Endometrial microvascular endothelial cells (primary cell): ENCODE data around the gene TMEM62. TPM values are rescaled to one million over a fixed set of nuclear protein-coding genes. Genes with fewer than 3 reads are reported as not detected.
"Not testable (repeated sequence)": the region's sequence is repeated elsewhere in the genome, so short reads cannot be mapped to it uniquely, and the experiment has no call there.

Experiments
- in situ Hi-C: cut with HindIII; loops from 2 replicates; pipeline ENCODE4 v1.10.0; 2017; ENCODE audit warnings: low sequenced_read_pairs, low pct_unique_long_range_greater_than_20kb; ENCODE audit errors: inconsistent ontology term
- total RNA-seq: library from RNA; depleted of rRNA; stranded (reverse); fragments of >200 nt; gene quantifications from one replicate; pipeline ENCODE4 v1.2.3, GENCODE V29; 2015; ENCODE audit errors: inconsistent ontology term

The TMEM62 gene
- total RNA-seq, 1 donor from 2014 or later, result 34.0 TPM

DNA sequence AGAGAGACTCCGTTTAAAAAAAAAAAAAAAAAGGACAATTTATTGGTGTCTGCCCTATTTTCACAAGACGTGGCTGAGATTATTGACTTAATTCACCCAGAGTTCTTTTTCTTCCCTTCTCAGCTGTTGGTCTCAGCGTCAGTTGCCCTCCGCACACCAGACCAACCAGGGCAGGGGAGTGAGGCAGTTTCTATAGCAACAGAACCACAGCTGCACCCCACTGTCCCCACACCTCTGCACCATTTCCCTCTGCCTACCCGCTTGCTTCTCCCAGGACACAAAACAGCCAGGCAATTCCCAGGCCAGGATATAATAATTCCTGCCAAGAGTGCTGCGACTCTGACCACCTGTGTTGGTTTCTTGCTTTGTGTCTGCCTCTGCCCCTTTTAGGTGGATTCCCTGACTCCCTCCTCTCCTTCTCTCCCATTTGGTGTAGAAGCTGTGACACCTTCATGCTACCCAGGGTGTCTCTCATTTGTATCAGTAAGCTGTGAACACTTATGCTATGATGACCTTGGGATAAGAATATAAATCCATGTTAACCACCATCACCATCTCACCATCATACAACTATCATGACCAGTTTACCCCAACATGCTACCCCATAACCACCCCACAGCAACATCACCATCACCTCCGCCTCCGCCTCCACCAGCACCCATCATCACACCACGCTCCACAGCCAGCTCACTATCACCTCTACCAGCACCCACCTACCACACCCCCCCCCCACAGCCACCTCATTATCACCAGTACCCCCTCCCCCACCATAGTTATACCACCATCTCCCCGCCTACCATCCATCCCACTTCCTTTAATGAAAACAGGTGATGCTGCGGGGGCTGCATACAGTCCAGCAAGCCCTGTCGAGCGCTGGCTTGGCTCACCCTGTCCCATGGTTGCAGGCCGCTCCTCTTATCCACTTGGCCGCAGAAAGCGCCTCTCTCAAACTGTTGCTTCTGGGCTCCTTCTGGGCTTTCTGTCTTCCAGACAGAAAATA is 86.8 kb downstream of the TMEM62 start:
- in situ Hi-C loops, result no loop called here

DNA sequence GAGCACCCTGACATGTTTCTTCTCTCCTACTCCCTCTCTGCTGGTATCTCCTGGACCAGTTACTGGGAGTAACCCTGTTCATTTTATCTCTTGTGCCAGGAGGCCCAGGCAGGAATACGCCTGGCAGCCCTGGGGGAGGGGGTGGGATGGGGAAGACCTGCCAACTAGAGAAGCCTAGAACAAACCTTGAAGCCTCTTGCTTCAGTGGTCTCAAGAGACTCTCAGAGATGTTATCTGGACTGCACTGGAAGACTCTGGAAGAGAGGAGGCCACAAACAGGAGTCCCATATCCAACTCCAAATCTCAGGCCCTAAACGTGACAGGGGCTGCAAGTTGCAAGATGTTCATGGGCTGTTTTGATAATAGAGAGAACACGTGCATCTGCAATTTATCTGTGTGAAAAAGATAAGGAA is 87.6 kb downstream of the TMEM62 start, which contains the start of gene EPB42:
TSS of gene EPB42 (minus strand) at position 28 of the 413 bp plus-strand sequence. CDS start 193 bp downstream, outside the sequence.
- in situ Hi-C loops, result no loop called here

- in situ Hi-C loops, result no loop called here
Measured at GRCh38 chr15:43221422-43221821, 88.0 kb downstream of the TMEM62 start.

DNA sequence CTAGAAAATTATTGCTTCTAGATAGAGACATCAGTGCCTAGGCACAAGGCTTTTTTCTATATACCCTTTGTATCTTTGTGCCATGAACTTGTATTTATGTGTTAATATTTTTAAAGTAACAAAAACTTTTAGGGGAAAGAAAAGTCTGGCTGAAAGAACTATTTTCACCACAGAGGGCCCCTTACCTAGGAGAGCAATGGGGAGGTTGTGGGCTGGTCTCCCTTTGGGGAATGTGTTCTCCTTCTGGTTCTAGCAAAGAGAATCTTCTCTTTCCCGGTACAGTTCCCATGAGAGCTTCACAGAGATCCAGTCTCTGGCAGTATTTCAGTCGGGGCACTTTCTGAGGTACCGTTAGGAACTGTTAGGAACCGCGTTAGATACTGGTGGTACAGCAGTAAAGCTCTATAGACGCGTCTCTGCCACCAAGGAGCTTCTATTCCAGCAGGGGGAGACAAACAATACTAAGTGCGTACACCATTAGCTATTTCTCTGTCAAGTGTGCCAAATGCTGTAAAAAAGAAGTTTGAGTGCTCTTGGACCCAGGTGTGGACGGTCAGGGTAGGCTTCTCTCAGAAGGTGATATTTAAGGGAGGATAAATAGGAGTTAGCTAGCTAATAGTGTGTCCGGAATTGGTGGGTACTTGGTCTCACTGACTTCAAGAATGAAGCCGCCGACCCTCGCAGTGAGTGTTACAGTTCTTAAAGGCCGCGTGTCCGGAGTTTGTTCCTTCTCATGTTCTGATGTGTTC is 92.0 kb downstream of the TMEM62 start:
- in situ Hi-C loops, result no loop called here

DNA sequence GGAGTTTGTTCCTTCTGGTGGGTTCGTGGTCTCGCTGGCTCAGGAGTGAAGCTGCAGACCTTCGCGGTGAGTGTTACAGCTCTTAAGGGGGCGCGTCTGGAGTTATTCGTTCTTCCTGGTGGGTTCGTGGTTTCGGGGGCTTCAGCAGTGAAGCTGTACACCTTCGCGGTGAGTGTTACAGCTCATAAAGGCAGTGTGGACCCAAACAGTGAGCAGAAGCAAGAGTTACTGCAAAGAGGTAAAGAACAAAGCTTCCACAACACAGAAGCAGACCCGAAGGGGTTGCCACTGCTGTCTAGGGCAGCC is 92.5 kb downstream of the TMEM62 start:
- in situ Hi-C loops, result not testable (repeated sequence)

GRCh38 chr15:43226436-43227305 is 93.3 kb downstream of the TMEM62 start:
- in situ Hi-C loops, result no loop called here

GRCh38 chr15:43229977-43230376 is 96.6 kb downstream of the TMEM62 start:
- in situ Hi-C loops, result no loop called here

DNA sequence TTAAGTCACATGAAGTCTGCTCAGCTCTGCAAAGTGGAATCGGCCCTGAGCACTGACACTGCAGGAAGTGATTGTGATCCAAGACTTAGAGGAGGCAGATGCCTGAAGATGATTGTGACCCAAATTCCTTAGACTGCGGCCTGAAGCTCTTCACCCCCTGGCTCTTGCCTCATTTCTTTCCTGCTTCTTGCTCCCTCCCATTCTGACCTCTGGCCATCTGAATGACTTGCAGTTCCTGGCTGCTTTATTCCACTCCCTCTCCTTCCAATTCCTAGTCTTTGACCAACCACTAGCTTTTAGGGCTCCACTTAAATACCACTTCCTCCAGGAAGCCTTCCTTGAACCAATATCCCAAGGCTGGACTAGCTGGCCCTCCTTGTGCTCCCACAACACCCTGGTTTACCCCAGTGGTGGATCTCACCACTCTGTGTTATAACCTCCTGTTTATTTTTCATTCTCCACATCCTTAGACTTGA is 97.3 kb downstream of the TMEM62 start:
- in situ Hi-C loops, result no loop called here

GRCh38 chr15:43232289-43232874 is 99.0 kb downstream of the TMEM62 start:
- in situ Hi-C loops, result no loop called here

Other genes with a start within 250 kb of the TMEM62 start
- gene TTBK2, start 212.8 kb upstream of the TMEM62 start, total RNA-seq, result 5.3 TPM
- 18.4 TPM for gene UBR1, start 27.5 kb upstream of the TMEM62 start, total RNA-seq
- 54.4 TPM for gene CCNDBP1, start 51.8 kb downstream of the TMEM62 start, total RNA-seq
- not detected for gene EPB42, start 87.4 kb downstream of the TMEM62 start, total RNA-seq
- gene TGM5, start 133.3 kb downstream of the TMEM62 start, total RNA-seq, result not detected
- gene TGM7, start 168.7 kb downstream of the TMEM62 start, total RNA-seq, result not detected
- 6.0 TPM for gene LCMT2, start 197.0 kb downstream of the TMEM62 start, total RNA-seq
- gene ZSCAN29, start 237.5 kb downstream of the TMEM62 start, total RNA-seq, result 8.6 TPM
- gene TUBGCP4, start 237.5 kb downstream of the TMEM62 start, total RNA-seq, result 22.0 TPM